Measurements from ENCODE around the gene ZCCHC14. TPM values are rescaled to one million over a fixed set of nuclear protein-coding genes. Genes with fewer than 3 reads are reported as not detected.
"Not testable (repeated sequence)": the region's sequence is repeated elsewhere in the genome, so short reads cannot be mapped to it uniquely, and the experiment has no call there.

The ZCCHC14 gene
- total RNA-seq, 1 experiment from 2014 or later, result 7.6 TPM

DNA sequence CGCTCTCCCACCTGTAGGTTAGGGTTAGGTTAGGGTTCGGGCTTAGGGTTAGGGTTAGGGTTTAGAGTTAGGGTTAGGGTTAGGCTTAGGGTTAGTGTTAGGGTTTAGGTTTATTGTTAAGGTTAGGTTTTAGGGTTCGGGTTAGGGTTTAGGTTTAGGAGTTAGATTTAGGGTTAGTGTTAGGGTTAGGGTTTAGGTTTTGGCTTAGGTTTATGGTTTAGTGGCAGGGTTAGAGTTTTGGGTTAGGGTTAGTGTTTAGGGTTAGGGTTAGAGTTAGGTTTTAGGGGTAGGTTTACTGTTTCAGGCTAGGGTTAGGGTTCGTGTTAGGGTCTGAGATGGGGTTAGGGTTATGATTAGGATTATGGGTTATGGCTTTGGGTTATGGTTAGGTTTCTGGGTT lies 31.6 kb upstream of the ZCCHC14 start:
- no peak for DNase-seq (ENCODE audit: low read depth)

DNA sequence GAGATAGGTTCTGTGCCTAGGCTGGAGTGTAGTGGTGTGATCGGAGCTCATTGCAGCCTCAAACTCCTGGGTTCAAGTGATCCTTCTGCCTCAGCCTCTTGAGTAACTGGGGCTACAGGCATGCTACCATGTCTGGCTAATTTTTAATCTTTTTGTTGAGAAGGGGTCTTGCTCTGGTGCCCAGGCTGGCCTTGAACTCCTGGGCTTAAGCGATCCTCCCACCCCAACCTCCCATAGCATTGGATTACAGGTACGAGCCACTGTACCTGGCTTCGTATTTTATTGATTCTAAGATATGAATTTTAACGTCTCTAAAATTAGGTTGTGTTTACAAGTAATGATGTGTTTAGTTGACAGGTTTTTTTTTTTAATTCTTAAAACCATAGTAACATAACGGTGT lies 30.8 kb upstream of the ZCCHC14 start:
- not testable (repeated sequence) for DNase-seq (ENCODE audit: low read depth)

DNA sequence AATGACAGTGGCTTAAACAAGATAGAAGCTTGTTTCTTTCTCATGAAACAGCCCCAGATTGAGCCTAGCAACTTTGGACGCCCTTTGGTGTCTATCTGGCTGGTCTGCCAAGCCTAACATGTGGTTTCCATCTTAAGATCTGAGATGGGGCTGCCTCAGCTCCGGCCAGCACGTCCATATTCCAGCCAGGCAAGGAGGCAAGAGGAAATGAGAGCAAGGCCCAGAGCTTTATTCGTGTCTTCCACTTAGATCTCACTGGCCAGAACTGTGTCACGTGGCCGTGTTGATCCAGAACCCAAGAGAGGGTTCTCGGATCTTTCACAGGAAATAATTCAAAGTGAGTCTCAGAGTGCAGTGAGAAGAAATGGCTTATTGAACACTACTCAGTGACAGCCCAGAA lies 28.9 kb upstream of the ZCCHC14 start:
- DNase-seq (ENCODE audit: low read depth), result not testable (repeated sequence)

GRCh38 chr16:87519170-87519569 lies 26.3 kb upstream of the ZCCHC14 start:
- DNase-seq (ENCODE audit: low read depth), result peak; percentile 51

- peak; percentile 98 for DNase-seq (ENCODE audit: low read depth)
Measured at GRCh38 chr16:87518430-87519051, 25.7 kb upstream of the ZCCHC14 start.

- DNase-seq (ENCODE audit: low read depth), result not testable (repeated sequence)
Measured at GRCh38 chr16:87517610-87518429, 25.0 kb upstream of the ZCCHC14 start.

- no peak for DNase-seq (ENCODE audit: low read depth)
Measured at GRCh38 chr16:87516361-87516760, 23.5 kb upstream of the ZCCHC14 start.

- no peak for DNase-seq (ENCODE audit: low read depth)
Measured at GRCh38 chr16:87515475-87516330, 22.9 kb upstream of the ZCCHC14 start.

DNA sequence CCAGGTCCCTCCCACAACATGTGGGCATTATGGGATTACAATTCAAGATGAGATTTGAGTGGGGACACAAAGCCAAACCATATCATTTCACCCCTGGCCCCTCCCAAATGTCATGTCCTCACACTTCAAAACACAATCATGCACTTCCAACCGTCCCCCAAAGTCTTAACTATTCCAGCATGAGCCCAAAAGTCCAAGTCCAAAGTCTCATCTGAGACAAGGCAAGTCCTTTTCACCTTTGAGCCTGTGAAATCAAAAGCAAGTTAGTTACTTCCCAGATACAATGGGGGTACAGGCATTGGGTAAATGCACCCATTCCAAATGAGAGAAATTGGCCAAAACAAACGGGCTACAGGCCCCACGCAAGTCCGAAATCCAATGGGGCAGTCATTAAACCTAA lies 17.0 kb upstream of the ZCCHC14 start:
- not testable (repeated sequence) for DNase-seq (ENCODE audit: low read depth)

DNA sequence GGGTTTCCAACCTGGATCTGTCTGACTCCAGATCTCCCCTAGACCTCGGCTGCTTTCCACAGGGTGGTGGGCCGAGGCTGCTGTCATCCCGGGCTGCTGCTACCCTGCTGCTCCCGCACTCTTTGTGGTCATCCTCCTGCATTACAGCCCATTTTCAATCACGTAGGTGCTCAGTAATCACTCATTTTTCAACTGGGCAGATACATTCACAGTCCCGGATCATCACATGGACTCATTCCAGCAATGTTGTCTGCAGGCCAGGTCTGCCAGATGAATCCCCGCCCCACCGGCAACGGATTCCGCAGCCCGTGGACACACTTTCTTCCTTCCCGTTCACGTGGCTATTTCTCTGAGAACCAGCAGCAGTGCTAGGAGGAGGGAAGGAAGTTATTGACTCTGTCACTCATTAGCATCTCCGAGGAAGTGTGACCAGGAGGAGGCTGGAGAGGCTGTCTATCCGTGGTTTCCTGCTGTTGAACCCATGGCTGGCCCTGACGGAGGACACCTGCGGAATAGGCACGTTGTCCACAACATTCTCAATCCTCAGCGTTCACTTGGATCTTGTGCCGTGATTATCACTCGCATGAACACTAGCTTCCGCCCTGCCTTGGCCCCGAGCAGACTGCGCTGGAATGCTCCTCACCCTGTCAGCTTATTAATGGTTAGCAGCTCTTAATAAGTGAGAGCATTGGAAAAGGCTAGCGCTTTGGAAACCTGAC lies 14.7 kb upstream of the ZCCHC14 start:
- no peak for DNase-seq (ENCODE audit: low read depth)

DNA sequence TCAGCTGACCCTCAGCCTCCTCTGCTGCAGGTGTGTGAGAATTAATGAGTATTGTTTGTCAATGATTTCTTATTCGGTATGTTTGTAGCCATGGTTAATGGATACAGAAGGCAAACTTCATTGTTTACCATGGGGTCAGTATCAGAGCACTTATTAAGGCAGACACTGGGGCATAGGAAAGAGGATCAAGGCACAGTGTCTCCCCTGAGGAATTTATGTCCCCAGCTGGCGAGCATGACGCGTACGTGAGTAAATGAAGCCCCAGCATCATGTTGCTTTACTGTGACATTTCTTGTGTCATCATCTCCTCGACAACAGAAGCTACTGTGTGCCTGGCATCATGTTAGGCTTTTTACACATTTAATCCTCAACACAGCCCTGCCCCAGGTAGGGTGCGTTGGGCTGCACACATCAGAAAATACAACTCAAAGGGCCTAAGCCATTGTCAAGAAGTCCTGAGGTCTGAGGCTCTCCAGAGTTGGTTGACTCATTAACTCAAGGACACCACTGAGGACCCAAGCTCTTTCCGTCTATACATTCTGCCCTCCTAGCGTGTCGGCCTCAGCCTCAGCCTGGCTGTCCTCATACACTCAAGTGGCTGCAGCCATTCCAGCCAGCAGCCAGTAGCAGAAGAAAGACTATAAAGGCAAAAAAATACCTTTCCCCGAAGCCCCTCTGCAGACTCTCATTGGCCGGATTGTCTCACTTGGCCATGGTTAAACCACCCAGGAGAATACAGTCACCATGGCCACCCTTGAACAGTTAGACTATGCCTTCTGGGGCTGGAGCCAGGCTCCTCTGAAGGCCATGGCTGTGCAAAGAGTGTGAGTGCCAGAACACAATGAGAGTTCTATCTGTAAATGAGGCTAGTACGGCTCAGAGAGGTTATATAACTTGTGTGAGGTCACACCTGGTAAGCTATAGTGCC lies 13.9 kb upstream of the ZCCHC14 start:
- DNase-seq (ENCODE audit: low read depth), result no peak

DNA sequence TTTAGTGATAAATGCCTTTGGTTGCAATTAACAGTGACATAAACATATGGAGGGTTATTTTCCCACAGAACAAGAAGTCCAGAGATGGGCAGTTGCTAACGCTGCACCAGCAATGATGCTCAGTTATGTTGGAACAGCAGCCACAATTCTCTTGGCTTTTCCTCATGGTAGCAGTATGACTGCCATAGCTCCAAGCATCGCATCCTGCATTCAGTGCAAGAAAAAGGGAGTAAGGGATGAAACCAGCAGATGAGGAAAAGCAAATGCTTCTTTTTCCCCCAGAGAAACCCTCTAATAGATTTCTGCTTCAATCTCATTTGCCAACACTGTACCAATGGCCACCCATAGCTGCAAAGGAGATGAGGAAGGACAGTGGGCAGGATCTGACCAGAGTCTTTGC lies 13.0 kb upstream of the ZCCHC14 start:
- DNase-seq (ENCODE audit: low read depth), result no peak

DNA sequence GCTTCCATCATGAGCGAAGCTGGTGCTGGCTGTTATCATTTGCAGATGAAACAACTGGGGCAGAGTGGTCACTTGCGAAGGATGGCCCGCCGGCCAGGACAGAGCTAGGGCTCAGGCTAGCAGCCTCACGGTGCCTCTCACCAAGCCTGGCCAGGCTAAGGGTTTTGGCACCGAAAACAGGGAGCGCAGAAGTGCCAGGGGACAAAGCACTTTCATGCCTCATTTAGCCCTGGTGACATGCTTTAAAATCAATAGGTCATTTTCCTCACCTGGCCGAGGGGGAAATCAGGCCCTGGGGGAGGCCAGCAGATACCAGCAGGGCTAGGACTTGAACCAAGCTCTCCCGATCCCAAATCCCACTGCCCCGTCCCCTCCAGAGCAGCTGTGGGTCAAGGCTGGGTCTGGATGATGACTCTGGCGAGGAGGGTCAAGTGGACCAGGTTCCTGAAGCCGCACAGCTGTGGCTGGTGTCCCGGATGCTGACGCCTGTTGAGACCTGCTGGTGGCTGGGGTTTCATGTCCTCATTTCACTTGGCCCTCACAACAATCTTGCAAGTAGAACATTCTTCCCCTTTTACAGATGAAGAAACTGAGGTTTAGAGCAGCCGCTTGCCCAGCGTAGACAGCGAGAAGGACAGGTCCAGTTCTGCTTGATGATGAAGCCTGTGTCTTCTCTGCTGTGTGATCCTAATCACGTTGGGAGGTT lies 10.6 kb upstream of the ZCCHC14 start:
- DNase-seq (ENCODE audit: low read depth), result not testable (repeated sequence)

DNA sequence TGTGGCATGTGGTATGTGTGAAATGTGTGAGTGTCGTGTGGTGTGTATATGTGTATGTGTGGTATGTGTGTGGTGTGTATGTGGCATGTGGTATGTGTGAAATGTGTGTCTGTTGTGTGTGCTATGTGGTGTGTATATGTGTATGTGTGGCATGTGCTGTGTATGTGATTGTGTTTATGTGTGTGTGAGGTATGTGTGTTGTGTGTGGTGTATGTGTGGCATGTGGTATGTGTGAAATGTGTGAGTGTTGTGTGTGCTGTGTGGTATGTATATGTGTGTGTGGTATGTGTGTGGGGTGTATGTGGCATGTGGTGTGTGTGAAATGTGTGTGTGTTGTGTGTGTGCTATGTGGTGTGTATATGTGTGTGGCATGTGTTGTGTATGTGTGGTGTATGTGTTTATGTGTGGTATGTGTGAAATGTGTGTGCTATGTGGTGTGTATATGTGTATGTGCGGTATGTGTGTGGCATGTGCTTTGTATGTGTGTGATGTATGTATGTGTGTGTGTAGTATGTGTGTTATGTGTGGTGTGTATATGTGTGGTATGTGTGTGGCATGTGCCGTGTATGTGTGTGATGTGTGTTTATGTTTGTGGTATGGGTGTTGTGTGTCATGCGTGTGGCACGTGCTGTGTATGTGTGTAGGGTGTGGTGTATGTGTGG lies 9.6 kb upstream of the ZCCHC14 start:
- DNase-seq (ENCODE audit: low read depth), result no peak

GRCh38 chr16:87501117-87501516 lies 8.3 kb upstream of the ZCCHC14 start:
- DNase-seq (ENCODE audit: low read depth), result no peak

DNA sequence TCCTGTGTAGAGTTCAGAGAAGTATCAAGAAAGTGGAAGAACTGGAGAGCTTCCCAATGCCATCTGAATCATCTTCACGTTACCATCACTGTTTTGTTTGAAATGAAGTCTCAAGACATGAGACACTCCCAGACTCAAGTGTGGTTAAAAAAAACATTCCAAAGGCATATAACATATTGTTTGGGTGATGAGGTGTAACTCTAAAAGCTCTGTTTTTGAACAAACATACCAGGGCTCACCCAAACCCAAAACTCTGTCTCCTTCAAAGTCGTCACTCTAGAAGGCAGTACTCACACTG lies 6.3 kb upstream of the ZCCHC14 start:
- peak; percentile 77 for DNase-seq (ENCODE audit: low read depth)

GRCh38 chr16:87498324-87499188 lies 5.7 kb upstream of the ZCCHC14 start:
- DNase-seq (ENCODE audit: low read depth), result no peak

GRCh38 chr16:87497767-87498290 lies 5.0 kb upstream of the ZCCHC14 start:
- not testable (repeated sequence) for DNase-seq (ENCODE audit: low read depth)

All from RPMI7951 (cell line).